GM12878 (cell line): Measurements from ENCODE around the gene PUSL1. TPM values are rescaled to one million over a fixed set of nuclear protein-coding genes. Genes with fewer than 3 reads are reported as not detected.

Source experiments
- GATAD2B ChIP-seq: fragments of 450-650 bp; conservative IDR thresholded peaks from 2 replicates; pipeline ENCODE4 v1.6.1; 2017; ENCODE audit warnings: low read depth, mild to moderate bottlenecking, moderate library complexity
- JUNB ChIP-seq: IDR thresholded peaks from 2 replicates; pipeline ENCODE4 v1.6.1; 2016; ENCODE audit warnings: antibody characterized with exemption, mild to moderate bottlenecking
- KLF5 ChIP-seq: fragments of 450-650 bp; IDR thresholded peaks from 2 replicates; pipeline ENCODE4 v1.6.1; 2014; ENCODE audit warnings: mild to moderate bottlenecking; ENCODE audit not compliant: partially characterized antibody
- ZNF622 ChIP-seq: fragments of 450-650 bp; IDR thresholded peaks from 2 replicates; pipeline ENCODE4 v1.6.1; 2017; ENCODE audit warnings: mild to moderate bottlenecking, inconsistent platforms
- polyA plus RNA-seq, 11 experiments: library from polyadenylated mRNA; depleted of rRNA in 4 of 11; unstranded in 6 of 11; stranded (reverse) in 5 of 11; fragments of >200 nt; fragmentation: Nextera tagmentation in 4 of 11; fragmentation: Illumina TruSeq in 1 of 11; extraction: Ambion mirVana in 4 of 11; extraction: Trizol in 1 of 11; gene quantifications; 1 replicate in 1 of 11; 2 replicates in 10 of 11; pipeline versions ENCODE4 v1.2.1 to v1.2.3, GENCODE V29; 2011 to 2016; ENCODE audit warnings: inconsistent platforms in 2 of 11, missing spikeins in 2 of 11, low read depth in 1 of 11
- total RNA-seq, 4 experiments: library from RNA; depleted of rRNA in 3 of 4; stranded (reverse); fragments of >200 nt in 3 of 4; fragmentation: Illumina TruSeq in 1 of 4; extraction: Trizol in 1 of 4; gene quantifications; 2 replicates each; pipeline versions ENCODE4 v1.2.1 to v1.2.3, GENCODE V29; 2013 to 2021
- TF ChIP-seq, protein P1 (sequence below): IDR thresholded peaks from 2 replicates; pipeline ENCODE4 v1.6.1; 2012; ENCODE audit warnings: improper control_type of control experiment, low read depth, low read length; ENCODE audit not compliant: insufficient replicate concordance
- TF ChIP-seq, protein P2 (sequence below): fragments of 450-650 bp; IDR thresholded peaks from 2 replicates; pipeline ENCODE4 v1.6.1; 2016; ENCODE audit warnings: mild to moderate bottlenecking

PUSL1 gene
- total and polyA plus RNA-seq, 10 of the 15 experiments (the other 5 are each of a cell fraction or from before 2014, with no cell fraction given): 0.16 to 28.4 (median 15.1) TPM

DNA sequence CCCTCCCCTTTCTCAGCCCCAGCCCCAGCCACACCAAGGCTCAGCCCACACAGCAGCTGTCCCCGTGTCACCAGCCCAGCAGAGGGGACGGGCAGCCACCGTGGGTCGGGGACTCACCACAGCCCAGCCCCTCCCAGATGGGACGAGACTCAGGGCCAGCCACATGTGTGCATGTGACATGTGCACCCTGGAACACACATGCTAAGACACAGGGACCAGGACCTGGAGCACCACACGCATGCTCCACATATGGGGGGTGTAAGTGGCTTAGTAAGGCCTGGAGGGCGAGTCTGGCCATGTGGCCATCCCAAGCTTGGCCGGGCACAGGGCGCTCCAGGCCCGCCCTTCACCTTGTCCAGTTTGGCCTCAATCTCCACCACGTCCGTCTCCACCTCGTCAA, 4.7 kb upstream of the PUSL1 start (continued):
- TF ChIP-seq, protein P1, sequence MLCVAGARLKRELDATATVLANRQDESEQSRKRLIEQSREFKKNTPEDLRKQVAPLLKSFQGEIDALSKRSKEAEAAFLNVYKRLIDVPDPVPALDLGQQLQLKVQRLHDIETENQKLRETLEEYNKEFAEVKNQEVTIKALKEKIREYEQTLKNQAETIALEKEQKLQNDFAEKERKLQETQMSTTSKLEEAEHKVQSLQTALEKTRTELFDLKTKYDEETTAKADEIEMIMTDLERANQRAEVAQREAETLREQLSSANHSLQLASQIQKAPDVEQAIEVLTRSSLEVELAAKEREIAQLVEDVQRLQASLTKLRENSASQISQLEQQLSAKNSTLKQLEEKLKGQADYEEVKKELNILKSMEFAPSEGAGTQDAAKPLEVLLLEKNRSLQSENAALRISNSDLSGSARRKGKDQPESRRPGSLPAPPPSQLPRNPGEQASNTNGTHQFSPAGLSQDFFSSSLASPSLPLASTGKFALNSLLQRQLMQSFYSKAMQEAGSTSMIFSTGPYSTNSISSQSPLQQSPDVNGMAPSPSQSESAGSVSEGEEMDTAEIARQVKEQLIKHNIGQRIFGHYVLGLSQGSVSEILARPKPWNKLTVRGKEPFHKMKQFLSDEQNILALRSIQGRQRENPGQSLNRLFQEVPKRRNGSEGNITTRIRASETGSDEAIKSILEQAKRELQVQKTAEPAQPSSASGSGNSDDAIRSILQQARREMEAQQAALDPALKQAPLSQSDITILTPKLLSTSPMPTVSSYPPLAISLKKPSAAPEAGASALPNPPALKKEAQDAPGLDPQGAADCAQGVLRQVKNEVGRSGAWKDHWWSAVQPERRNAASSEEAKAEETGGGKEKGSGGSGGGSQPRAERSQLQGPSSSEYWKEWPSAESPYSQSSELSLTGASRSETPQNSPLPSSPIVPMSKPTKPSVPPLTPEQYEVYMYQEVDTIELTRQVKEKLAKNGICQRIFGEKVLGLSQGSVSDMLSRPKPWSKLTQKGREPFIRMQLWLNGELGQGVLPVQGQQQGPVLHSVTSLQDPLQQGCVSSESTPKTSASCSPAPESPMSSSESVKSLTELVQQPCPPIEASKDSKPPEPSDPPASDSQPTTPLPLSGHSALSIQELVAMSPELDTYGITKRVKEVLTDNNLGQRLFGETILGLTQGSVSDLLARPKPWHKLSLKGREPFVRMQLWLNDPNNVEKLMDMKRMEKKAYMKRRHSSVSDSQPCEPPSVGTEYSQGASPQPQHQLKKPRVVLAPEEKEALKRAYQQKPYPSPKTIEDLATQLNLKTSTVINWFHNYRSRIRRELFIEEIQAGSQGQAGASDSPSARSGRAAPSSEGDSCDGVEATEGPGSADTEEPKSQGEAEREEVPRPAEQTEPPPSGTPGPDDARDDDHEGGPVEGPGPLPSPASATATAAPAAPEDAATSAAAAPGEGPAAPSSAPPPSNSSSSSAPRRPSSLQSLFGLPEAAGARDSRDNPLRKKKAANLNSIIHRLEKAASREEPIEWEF: no peak
- TF ChIP-seq JUNB: no peak
- TF ChIP-seq ZNF622: no peak
- no peak for TF ChIP-seq KLF5
- no peak for TF ChIP-seq GATAD2B
- TF ChIP-seq, protein P2, sequence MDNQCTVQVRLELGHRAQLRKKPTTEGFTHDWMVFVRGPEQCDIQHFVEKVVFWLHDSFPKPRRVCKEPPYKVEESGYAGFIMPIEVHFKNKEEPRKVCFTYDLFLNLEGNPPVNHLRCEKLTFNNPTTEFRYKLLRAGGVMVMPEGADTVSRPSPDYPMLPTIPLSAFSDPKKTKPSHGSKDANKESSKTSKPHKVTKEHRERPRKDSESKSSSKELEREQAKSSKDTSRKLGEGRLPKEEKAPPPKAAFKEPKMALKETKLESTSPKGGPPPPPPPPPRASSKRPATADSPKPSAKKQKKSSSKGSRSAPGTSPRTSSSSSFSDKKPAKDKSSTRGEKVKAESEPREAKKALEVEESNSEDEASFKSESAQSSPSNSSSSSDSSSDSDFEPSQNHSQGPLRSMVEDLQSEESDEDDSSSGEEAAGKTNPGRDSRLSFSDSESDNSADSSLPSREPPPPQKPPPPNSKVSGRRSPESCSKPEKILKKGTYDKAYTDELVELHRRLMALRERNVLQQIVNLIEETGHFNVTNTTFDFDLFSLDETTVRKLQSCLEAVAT: no peak
